IPS DF 4.7 (cell line): ENCODE results near the gene ZNF583.

Experiments
- DNase-seq: peaks from one replicate; pipeline ENCODE4 v3.0.0-alpha.2; 2013; ENCODE audit warnings: low spot score; ENCODE audit errors: extremely low read depth

Gene ZNF583

GRCh38 chr19:56474308-56474707 lies 70.2 kb downstream of the ZNF583 start:
- no peak for DNase-seq

GRCh38 chr19:56476093-56476492 lies 72.0 kb downstream of the ZNF583 start:
- DNase-seq: no peak
